ENCODE measurements around the gene DCXR. TPM values are rescaled to one million over a fixed set of nuclear protein-coding genes. Genes with fewer than 3 reads are reported as not detected.
A peak's percentile ranks its signal among the peaks of the same experiment; 100 is the strongest.

DCXR gene
- total and polyA plus RNA-seq, 2 of the 13 experiments (the other 11 are each of a cell fraction or from before 2014, with no cell fraction given) = 287 to 311 TPM

DNA sequence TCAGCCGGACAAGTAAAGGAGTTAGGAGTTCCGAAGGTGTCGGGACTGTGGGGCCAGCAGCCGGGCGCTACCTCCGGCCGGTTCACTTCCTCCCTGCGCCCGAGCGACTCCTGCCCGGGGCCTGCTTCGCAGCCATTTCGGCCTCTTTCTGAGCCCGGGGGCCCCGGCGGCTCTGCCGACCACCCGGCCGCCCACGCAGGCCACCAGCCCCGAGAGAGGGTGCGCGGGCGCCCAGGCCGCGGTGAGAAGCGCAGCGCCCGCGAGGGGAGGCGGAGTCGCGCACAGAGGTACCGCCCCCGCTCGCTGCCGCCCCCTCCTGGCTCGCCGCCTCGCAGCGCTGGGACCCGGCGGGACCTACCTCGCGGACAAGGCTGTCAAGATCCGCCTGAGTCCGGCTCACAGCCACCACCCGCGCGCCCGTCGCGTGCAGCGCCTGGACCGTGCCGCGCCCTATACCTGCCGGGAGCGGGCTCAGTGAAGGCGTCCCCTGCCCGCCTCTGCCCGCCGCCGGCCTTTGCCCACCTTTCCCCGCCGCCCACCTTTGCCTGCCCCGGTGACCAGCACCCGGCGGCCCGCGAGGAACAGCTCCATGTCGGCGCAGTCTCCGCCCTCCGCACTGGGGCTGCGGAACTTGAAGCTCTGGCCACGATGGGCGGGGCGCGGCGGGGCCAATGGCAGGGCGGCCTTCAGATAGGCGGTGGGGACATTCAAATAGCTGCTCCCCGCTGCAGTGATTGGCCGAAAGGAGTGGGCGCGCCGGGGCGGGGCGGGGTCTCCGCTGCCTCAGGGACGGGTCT is at the start of gene DCXR (continued):
- TF ChIP-seq SAP130 (CRISPR knock-in tag; IDR thresholded peaks at IDR 0.05; ENCODE audit: low read depth) (peak; percentile 99), ZNF550 (CRISPR knock-in tag; IDR thresholded peaks at IDR 0.05; ENCODE audit: borderline replicate concordance) (0 out of 2 replicates have a peak, but pooled peaks have one; percentile 55), NFRKB (IDR thresholded peaks at IDR 0.05) (no peak), ZNF546 (CRISPR knock-in tag; conservative IDR thresholded peaks at IDR 0.05) (peak; percentile 83; the same call in 1 of the 2 replicates), ZNF7 (CRISPR knock-in tag; IDR thresholded peaks at IDR 0.05) (no peak), SIX4 (CRISPR knock-in tag; IDR thresholded peaks at IDR 0.05) (peak; percentile 55; the same call in 1 of the 2 replicates), ZNF776 (CRISPR knock-in tag; IDR thresholded peaks at IDR 0.05) (peak; percentile 98), MEIS1 (CRISPR knock-in tag; IDR thresholded peaks at IDR 0.05; ENCODE audit: borderline replicate concordance) (peak; percentile 59; the same call in 1 of the 2 replicates), FOXK1 (CRISPR knock-in tag; IDR thresholded peaks at IDR 0.05; ENCODE audit: borderline replicate concordance, low read depth) (0 out of 2 replicates have a peak, but pooled peaks have one; percentile 36), ZNF598 (CRISPR knock-in tag; IDR thresholded peaks at IDR 0.05; ENCODE audit: borderline replicate concordance) (no peak; the same call in 1 of the 2 replicates), ZNF350 (CRISPR knock-in tag; IDR thresholded peaks at IDR 0.05; ENCODE audit: borderline replicate concordance, low read depth) (peak; percentile 39; the same call in 1 of the 2 replicates), ZNF768 (CRISPR knock-in tag; IDR thresholded peaks at IDR 0.05) (peak; percentile 81), RFX5 (IDR thresholded peaks at IDR 0.05; ENCODE audit: low read depth, low read length) (no peak), NPAS2 (CRISPR knock-in tag; IDR thresholded peaks at IDR 0.05; ENCODE audit: borderline replicate concordance) (no peak), ZNF574 (CRISPR knock-in tag; IDR thresholded peaks at IDR 0.05) (peak; percentile 85), RFX1 (IDR thresholded peaks at IDR 0.05) (no peak), POLR2AphosphoS5 (IDR thresholded peaks at IDR 0.05; ENCODE audit: low read depth, low read length) (peak; percentile 98)
- TF ChIP-seq, protein P1, sequence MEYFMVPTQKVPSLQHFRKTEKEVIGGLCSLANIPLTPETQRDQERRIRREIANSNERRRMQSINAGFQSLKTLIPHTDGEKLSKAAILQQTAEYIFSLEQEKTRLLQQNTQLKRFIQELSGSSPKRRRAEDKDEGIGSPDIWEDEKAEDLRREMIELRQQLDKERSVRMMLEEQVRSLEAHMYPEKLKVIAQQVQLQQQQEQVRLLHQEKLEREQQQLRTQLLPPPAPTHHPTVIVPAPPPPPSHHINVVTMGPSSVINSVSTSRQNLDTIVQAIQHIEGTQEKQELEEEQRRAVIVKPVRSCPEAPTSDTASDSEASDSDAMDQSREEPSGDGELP (IDR thresholded peaks at IDR 0.05; ENCODE audit: borderline replicate concordance, low read depth) = 0 out of 2 replicates have a peak, but pooled peaks have one; percentile 16
- TF ChIP-seq, protein P2, sequence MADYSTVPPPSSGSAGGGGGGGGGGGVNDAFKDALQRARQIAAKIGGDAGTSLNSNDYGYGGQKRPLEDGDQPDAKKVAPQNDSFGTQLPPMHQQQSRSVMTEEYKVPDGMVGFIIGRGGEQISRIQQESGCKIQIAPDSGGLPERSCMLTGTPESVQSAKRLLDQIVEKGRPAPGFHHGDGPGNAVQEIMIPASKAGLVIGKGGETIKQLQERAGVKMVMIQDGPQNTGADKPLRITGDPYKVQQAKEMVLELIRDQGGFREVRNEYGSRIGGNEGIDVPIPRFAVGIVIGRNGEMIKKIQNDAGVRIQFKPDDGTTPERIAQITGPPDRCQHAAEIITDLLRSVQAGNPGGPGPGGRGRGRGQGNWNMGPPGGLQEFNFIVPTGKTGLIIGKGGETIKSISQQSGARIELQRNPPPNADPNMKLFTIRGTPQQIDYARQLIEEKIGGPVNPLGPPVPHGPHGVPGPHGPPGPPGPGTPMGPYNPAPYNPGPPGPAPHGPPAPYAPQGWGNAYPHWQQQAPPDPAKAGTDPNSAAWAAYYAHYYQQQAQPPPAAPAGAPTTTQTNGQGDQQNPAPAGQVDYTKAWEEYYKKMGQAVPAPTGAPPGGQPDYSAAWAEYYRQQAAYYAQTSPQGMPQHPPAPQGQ (CRISPR knock-in tag; IDR thresholded peaks at IDR 0.05; ENCODE audit: borderline replicate concordance) = 0 out of 2 replicates have a peak, but pooled peaks have one; percentile 87
- TF ChIP-seq, protein P3, sequence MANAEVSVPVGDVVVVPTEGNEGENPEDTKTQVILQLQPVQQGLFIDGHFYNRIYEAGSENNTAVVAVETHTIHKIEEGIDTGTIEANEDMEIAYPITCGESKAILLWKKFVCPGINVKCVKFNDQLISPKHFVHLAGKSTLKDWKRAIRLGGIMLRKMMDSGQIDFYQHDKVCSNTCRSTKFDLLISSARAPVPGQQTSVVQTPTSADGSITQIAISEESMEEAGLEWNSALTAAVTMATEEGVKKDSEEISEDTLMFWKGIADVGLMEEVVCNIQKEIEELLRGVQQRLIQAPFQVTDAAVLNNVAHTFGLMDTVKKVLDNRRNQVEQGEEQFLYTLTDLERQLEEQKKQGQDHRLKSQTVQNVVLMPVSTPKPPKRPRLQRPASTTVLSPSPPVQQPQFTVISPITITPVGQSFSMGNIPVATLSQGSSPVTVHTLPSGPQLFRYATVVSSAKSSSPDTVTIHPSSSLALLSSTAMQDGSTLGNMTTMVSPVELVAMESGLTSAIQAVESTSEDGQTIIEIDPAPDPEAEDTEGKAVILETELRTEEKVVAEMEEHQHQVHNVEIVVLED (CRISPR knock-in tag; IDR thresholded peaks at IDR 0.05; ENCODE audit: borderline replicate concordance) = peak; percentile 77
- TF ChIP-seq, protein P4, sequence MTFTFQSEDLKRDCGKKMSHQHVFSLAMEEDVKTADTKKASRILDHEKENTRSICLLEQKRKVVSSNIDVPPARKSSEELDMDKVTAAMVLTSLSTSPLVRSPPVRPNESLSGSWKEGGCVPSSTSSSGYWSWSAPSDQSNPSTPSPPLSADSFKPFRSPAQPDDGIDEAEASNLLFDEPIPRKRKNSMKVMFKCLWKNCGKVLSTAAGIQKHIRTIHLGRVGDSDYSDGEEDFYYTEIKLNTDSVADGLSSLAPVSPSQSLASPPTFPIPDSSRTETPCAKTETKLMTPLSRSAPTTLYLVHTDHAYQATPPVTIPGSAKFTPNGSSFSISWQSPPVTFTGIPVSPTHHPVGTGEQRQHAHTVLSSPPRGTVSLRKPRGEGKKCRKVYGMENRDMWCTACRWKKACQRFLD (CRISPR knock-in tag; IDR thresholded peaks at IDR 0.05; ENCODE audit: borderline replicate concordance) = no peak
